ENCODE measurements around the gene DISC1.

The DISC1 gene

DNA sequence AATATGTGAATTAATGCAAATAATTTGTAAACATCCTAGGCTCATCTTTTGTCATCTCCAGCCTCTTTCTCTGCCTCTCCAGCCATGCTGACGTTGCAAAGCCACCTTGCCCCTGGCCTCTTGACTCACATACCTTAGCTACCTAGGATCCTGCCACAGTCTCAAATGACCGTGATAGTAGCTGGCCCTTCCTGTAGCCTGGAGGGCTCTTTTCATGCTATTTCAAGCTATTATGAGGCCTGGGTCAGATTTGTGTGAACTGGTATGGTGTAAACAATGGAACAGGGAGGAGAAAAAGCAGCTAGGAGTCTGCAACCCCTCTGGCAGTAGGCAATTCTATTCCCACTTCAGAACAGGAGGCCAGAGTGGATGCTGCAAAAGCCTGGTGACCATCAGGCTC lies 337.7 kb downstream of the DISC1 start:
- no peaks in the 10 kb centered on the region for H3K9me2 ChIP-seq (ENCODE audit: low read depth, low read length)
- H3K4me2 ChIP-seq (ENCODE audit: low read length), result no peak overlapping the region
- no peak overlapping the region for H3K9ac ChIP-seq (ENCODE audit: low read length)
- no peaks in the 10 kb centered on the region for H3K27me3 ChIP-seq (ENCODE audit: insufficient read depth, low read length)
- H3F3A ChIP-seq (ENCODE audit: insufficient read depth, low read length), result no peaks in the 10 kb centered on the region
- no peaks in the 10 kb centered on the region for H3K79me2 ChIP-seq (ENCODE audit: insufficient read depth, low read length)
- H4K20me1 ChIP-seq (ENCODE audit: insufficient read depth, low read length), result no peaks in the 10 kb centered on the region
- H3K4me1 ChIP-seq (ENCODE audit: insufficient read depth, low read length, severe bottlenecking), result no peaks in the 10 kb centered on the region
- no peaks in the 10 kb centered on the region for H3K36me3 ChIP-seq (ENCODE audit: insufficient read depth, low read length)
- H3K9me3 ChIP-seq (ENCODE audit: low read length), result no peaks in the 10 kb centered on the region
- H3K4me3 ChIP-seq (ENCODE audit: low read depth, low read length, poor library complexity, severe bottlenecking), result no peak overlapping the region
- no peak overlapping the region for H2AFZ ChIP-seq (ENCODE audit: low read length)
- TF ChIP-seq, protein P1, sequence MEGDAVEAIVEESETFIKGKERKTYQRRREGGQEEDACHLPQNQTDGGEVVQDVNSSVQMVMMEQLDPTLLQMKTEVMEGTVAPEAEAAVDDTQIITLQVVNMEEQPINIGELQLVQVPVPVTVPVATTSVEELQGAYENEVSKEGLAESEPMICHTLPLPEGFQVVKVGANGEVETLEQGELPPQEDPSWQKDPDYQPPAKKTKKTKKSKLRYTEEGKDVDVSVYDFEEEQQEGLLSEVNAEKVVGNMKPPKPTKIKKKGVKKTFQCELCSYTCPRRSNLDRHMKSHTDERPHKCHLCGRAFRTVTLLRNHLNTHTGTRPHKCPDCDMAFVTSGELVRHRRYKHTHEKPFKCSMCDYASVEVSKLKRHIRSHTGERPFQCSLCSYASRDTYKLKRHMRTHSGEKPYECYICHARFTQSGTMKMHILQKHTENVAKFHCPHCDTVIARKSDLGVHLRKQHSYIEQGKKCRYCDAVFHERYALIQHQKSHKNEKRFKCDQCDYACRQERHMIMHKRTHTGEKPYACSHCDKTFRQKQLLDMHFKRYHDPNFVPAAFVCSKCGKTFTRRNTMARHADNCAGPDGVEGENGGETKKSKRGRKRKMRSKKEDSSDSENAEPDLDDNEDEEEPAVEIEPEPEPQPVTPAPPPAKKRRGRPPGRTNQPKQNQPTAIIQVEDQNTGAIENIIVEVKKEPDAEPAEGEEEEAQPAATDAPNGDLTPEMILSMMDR (IDR thresholded peaks at IDR 0.05; ENCODE audit: low read length), result no peak
- no peak for TF ChIP-seq EZH2 (IDR thresholded peaks at IDR 0.05; ENCODE audit: borderline replicate concordance, low read length)
- no peak overlapping the region for H3K27ac ChIP-seq (ENCODE audit: low read depth, low read length, poor library complexity, severe bottlenecking)

DNA sequence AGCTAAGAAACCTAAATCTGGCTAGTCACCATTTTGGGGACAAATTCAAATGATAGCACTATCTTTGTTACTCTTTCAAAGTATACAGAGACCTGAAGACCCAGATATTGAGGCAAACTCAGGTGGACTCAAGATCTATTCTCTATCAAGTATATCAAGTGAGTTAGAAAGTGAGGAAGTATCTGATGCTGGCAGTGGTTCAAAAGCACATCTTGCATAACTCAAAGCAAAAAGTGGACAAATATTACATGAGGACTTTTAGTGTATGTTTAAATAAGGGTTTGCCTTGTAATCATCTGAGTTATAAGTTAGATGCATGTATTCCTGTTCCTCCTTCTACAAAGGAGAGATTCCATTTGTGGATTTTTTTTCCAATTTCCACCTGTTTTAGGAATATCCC lies 338.4 kb downstream of the DISC1 start:
- no peaks in the 10 kb centered on the region for H3K9me2 ChIP-seq (ENCODE audit: low read depth, low read length)
- no peak for TF ChIP-seq EZH2 (IDR thresholded peaks at IDR 0.05; ENCODE audit: borderline replicate concordance, low read length)
- TF ChIP-seq, protein P1 (IDR thresholded peaks at IDR 0.05; ENCODE audit: low read length), result no peak
- no peaks in the 10 kb centered on the region for H3K79me2 ChIP-seq (ENCODE audit: insufficient read depth, low read length)
- no peaks in the 10 kb centered on the region for H3F3A ChIP-seq (ENCODE audit: insufficient read depth, low read length)
- H4K20me1 ChIP-seq (ENCODE audit: insufficient read depth, low read length), result no peaks in the 10 kb centered on the region
- no peak overlapping the region for H3K4me3 ChIP-seq (ENCODE audit: low read depth, low read length, poor library complexity, severe bottlenecking)
- no peaks in the 10 kb centered on the region for H3K36me3 ChIP-seq (ENCODE audit: insufficient read depth, low read length)
- H3K4me1 ChIP-seq (ENCODE audit: insufficient read depth, low read length, severe bottlenecking), result no peaks in the 10 kb centered on the region
- no peaks in the 10 kb centered on the region for H3K9me3 ChIP-seq (ENCODE audit: low read length)
- no peak overlapping the region for H3K4me2 ChIP-seq (ENCODE audit: low read length)
- no peaks in the 10 kb centered on the region for H3K27me3 ChIP-seq (ENCODE audit: insufficient read depth, low read length)
- no peak overlapping the region for H2AFZ ChIP-seq (ENCODE audit: low read length)
- H3K9ac ChIP-seq (ENCODE audit: low read length), result no peak overlapping the region
- H3K27ac ChIP-seq (ENCODE audit: low read depth, low read length, poor library complexity, severe bottlenecking), result no peak overlapping the region

GRCh38 chr1:231965615-231966014 lies 339.0 kb downstream of the DISC1 start:
- no peak for TF ChIP-seq EZH2 (IDR thresholded peaks at IDR 0.05; ENCODE audit: borderline replicate concordance, low read length)
- TF ChIP-seq, protein P1 (IDR thresholded peaks at IDR 0.05; ENCODE audit: low read length), result no peak

More at GRCh38 chr1:231965615-231966014, 339.0 kb downstream of the DISC1 start:
- Histone ChIP-seq H3K4me1 (ENCODE audit: insufficient read depth, low read length, severe bottlenecking) (no peaks in the 10 kb centered on the region), H3K36me3 (ENCODE audit: insufficient read depth, low read length) (no peaks in the 10 kb centered on the region), H3K4me3 (ENCODE audit: low read depth, low read length, poor library complexity, severe bottlenecking) (no peak overlapping the region), H4K20me1 (ENCODE audit: insufficient read depth, low read length) (no peaks in the 10 kb centered on the region), H3F3A (ENCODE audit: insufficient read depth, low read length) (no peaks in the 10 kb centered on the region), H2AFZ (ENCODE audit: low read length) (no peak overlapping the region), H3K9me3 (ENCODE audit: low read length) (no peaks in the 10 kb centered on the region), H3K27ac (ENCODE audit: low read depth, low read length, poor library complexity, severe bottlenecking) (no peak overlapping the region), H3K79me2 (ENCODE audit: insufficient read depth, low read length) (no peaks in the 10 kb centered on the region), H3K27me3 (ENCODE audit: insufficient read depth, low read length) (no peaks in the 10 kb centered on the region), H3K9me2 (ENCODE audit: low read depth, low read length) (no peaks in the 10 kb centered on the region), H3K9ac (ENCODE audit: low read length) (no peak overlapping the region), H3K4me2 (ENCODE audit: low read length) (no peak overlapping the region)

Measured in OCI-LY1 (cell line).